GM12878 (cell line): ENCODE data around the gene ESPL1.

Experiments used
- FOXM1 ChIP-seq: IDR thresholded peaks from 2 replicates; pipeline ENCODE4 v1.6.1; 2012; ENCODE audit warnings: low read depth, mild to moderate bottlenecking, inconsistent platforms, low read length, moderate library complexity
- POLR2A ChIP-seq: IDR thresholded peaks from 2 replicates; pipeline ENCODE4 v1.6.1; 2011; ENCODE audit warnings: low read depth, mild to moderate bottlenecking, low read length

GRCh38 chr12:53295891-53296219, 27.8 kb downstream of the ESPL1 start:
- no peak for TF ChIP-seq POLR2A
- no peak for TF ChIP-seq FOXM1
